CD4-positive, alpha-beta T cell treated with Interleukin-6 for 4 hours (primary cell): ENCODE data around the gene OPA1.

ENCODE experiments used
- DNase-seq: peaks from one replicate; pipeline ENCODE4 v3.0.0-alpha.2; 2020; ENCODE audit warnings: mixed read lengths

OPA1 gene

GRCh38 chr3:193711166-193711485 lies 118.1 kb downstream of the OPA1 start:
- DNase-seq: no peak

- DNase-seq: no peak
Measured at GRCh38 chr3:193711523-193711963, 118.5 kb downstream of the OPA1 start.

- DNase-seq: no peak
Measured at GRCh38 chr3:193711964-193712598, 119.1 kb downstream of the OPA1 start.

- no peak for DNase-seq
Measured at GRCh38 chr3:193712938-193713337, 119.9 kb downstream of the OPA1 start.

- no peak for DNase-seq
Measured at GRCh38 chr3:193714523-193715137, 121.6 kb downstream of the OPA1 start.

- no peak for DNase-seq
Measured at GRCh38 chr3:193716150-193716549, 123.1 kb downstream of the OPA1 start.

- DNase-seq: no peak
Measured at GRCh38 chr3:193719735-193720134, 126.7 kb downstream of the OPA1 start.

GRCh38 chr3:193720169-193720568 lies 127.2 kb downstream of the OPA1 start:
- no peak for DNase-seq

GRCh38 chr3:193722566-193722965 lies 129.6 kb downstream of the OPA1 start:
- DNase-seq: no peak

GRCh38 chr3:193727089-193727488 lies 134.1 kb downstream of the OPA1 start:
- no peak for DNase-seq

GRCh38 chr3:193728429-193729087 lies 135.6 kb downstream of the OPA1 start:
- DNase-seq: no peak

GRCh38 chr3:193729088-193729465 lies 136.1 kb downstream of the OPA1 start:
- DNase-seq: no peak

GRCh38 chr3:193729601-193730000 lies 136.6 kb downstream of the OPA1 start:
- DNase-seq: no peak

GRCh38 chr3:193730511-193730910 lies 137.5 kb downstream of the OPA1 start:
- DNase-seq: no peak

GRCh38 chr3:193730976-193731375 lies 138.0 kb downstream of the OPA1 start:
- no peak for DNase-seq

GRCh38 chr3:193731656-193732055 lies 138.6 kb downstream of the OPA1 start:
- no peak for DNase-seq

- no peak for DNase-seq
Measured at GRCh38 chr3:193732391-193732790, 139.4 kb downstream of the OPA1 start.

- no peak for DNase-seq
Measured at GRCh38 chr3:193732827-193733226, 139.8 kb downstream of the OPA1 start.

GRCh38 chr3:193734737-193735366 lies 141.8 kb downstream of the OPA1 start:
- DNase-seq: no peak

- DNase-seq: no peak
Measured at GRCh38 chr3:193735850-193736249, 142.8 kb downstream of the OPA1 start.

- DNase-seq: no peak
Measured at GRCh38 chr3:193736616-193737015, 143.6 kb downstream of the OPA1 start.

- no peak for DNase-seq
Measured at GRCh38 chr3:193737191-193737751, 144.3 kb downstream of the OPA1 start.

- DNase-seq: no peak
Measured at GRCh38 chr3:193742628-193743027, 149.6 kb downstream of the OPA1 start.

GRCh38 chr3:193743702-193744047 lies 150.7 kb downstream of the OPA1 start:
- DNase-seq: no peak
